HL-60 (cell line): Measurements from ENCODE around the gene DYSF.

Experiments used
- DNase-seq, 2 experiments: peaks; one replicate each; pipeline ENCODE4 v3.0.0-alpha.2; 2010 to 2020; ENCODE audit warnings: low read depth in 1 of 2, low spot score in 1 of 2
- H3K27ac ChIP-seq: fragments of 250-450 bp; sonication (Bioruptor Pico); replicated peaks from 2 replicates; pipeline ENCODE4 v1.5.1; 2020; ENCODE audit warnings: mild to moderate bottlenecking, moderate library complexity
- H3K27me3 ChIP-seq: fragments of 250-450 bp; sonication (Bioruptor Pico); 2 replicates; pipeline ENCODE4 v1.5.1; 2021; ENCODE audit warnings: mild to moderate bottlenecking, moderate library complexity; ENCODE audit not compliant: insufficient read depth, poor library complexity, severe bottlenecking
- H3K4me3 ChIP-seq: replicated peaks from 2 replicates; pipeline ENCODE4 v1.5.1; 2011; ENCODE audit warnings: mild to moderate bottlenecking, control low read depth, low read length; ENCODE audit not compliant: insufficient read depth
- GABPA ChIP-seq: IDR thresholded peaks from 2 replicates; pipeline ENCODE4 v1.6.1; 2012; ENCODE audit warnings: low read depth
- POLR2AphosphoS5 ChIP-seq: IDR thresholded peaks from 2 replicates; pipeline ENCODE4 v1.6.1; 2012; ENCODE audit warnings: low read depth
- SPI1 ChIP-seq: IDR thresholded peaks from 2 replicates; pipeline ENCODE4 v1.6.1; 2012; ENCODE audit warnings: low read depth, mild to moderate bottlenecking, borderline replicate concordance
- TF ChIP-seq, protein P1 (sequence below): IDR thresholded peaks from 2 replicates; pipeline ENCODE4 v1.6.1; 2012; ENCODE audit warnings: low read depth; ENCODE audit not compliant: insufficient replicate concordance
- TF ChIP-seq, protein P2 (sequence below): IDR thresholded peaks from one replicate; pipeline ENCODE4 v1.5.1; 2011; ENCODE audit warnings: low read length, control low read depth, inconsistent platforms; ENCODE audit not compliant: insufficient read depth

The DYSF gene

DNA sequence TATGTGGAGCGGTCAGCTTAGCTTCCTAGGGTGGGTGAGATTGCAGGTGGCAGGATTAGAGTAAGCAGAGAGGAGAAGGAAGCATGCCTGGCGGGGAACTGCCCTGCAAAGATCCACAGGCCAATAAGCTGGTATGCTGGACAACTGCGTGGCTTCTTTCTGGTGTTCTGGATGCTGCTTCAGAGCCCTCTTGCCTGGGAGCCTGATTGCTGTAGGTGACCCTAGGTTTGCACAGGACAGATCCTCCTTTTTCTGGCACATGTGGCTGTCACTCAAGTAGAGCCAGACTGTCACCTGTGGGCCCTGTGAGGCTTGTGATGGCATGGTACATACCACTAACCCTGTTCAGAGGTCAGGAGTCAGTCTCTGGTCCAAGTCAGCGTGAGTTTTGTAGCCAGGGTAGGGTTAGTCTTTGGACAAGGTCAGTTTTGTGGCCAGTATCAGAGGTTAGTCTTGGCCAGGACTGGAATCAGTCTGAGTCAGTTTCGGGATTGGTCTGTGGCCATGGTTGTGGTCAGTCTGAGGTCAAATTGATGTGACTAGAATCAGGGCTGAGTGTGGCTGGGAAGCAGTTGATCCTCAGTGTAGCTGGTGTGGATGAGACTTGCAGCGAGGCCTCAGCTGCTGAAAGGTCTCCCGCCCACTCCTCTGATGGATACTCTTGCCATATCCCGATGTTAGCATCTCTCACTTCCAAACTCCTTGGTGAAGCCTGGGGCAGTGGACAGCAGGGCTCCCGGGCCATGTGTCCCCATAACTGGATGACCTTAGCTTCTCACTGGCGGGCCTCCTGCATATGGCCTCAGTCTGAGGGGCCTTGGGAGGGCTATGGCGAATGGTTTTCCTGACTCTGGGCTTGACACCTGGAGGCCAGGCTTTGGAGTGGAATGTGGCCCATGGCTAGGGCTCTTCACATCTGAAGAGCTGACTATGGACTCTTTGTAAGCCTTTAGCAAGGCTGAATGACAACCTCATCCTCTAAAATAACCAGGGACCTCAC is 260.5 kb downstream of the DYSF start:
- DNase-seq: no peak
- TF ChIP-seq GABPA: no peak
- TF ChIP-seq, protein P1, sequence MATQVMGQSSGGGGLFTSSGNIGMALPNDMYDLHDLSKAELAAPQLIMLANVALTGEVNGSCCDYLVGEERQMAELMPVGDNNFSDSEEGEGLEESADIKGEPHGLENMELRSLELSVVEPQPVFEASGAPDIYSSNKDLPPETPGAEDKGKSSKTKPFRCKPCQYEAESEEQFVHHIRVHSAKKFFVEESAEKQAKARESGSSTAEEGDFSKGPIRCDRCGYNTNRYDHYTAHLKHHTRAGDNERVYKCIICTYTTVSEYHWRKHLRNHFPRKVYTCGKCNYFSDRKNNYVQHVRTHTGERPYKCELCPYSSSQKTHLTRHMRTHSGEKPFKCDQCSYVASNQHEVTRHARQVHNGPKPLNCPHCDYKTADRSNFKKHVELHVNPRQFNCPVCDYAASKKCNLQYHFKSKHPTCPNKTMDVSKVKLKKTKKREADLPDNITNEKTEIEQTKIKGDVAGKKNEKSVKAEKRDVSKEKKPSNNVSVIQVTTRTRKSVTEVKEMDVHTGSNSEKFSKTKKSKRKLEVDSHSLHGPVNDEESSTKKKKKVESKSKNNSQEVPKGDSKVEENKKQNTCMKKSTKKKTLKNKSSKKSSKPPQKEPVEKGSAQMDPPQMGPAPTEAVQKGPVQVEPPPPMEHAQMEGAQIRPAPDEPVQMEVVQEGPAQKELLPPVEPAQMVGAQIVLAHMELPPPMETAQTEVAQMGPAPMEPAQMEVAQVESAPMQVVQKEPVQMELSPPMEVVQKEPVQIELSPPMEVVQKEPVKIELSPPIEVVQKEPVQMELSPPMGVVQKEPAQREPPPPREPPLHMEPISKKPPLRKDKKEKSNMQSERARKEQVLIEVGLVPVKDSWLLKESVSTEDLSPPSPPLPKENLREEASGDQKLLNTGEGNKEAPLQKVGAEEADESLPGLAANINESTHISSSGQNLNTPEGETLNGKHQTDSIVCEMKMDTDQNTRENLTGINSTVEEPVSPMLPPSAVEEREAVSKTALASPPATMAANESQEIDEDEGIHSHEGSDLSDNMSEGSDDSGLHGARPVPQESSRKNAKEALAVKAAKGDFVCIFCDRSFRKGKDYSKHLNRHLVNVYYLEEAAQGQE: no peak
- no peak for TF ChIP-seq SPI1
- TF ChIP-seq POLR2AphosphoS5: no peak
- TF ChIP-seq, protein P2, sequence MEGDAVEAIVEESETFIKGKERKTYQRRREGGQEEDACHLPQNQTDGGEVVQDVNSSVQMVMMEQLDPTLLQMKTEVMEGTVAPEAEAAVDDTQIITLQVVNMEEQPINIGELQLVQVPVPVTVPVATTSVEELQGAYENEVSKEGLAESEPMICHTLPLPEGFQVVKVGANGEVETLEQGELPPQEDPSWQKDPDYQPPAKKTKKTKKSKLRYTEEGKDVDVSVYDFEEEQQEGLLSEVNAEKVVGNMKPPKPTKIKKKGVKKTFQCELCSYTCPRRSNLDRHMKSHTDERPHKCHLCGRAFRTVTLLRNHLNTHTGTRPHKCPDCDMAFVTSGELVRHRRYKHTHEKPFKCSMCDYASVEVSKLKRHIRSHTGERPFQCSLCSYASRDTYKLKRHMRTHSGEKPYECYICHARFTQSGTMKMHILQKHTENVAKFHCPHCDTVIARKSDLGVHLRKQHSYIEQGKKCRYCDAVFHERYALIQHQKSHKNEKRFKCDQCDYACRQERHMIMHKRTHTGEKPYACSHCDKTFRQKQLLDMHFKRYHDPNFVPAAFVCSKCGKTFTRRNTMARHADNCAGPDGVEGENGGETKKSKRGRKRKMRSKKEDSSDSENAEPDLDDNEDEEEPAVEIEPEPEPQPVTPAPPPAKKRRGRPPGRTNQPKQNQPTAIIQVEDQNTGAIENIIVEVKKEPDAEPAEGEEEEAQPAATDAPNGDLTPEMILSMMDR: no peak
- H3K27ac ChIP-seq: no peak overlapping the region
- no peaks in the 10 kb centered on the region for H3K27me3 ChIP-seq
- H3K4me3 ChIP-seq: no peak overlapping the region

DNA sequence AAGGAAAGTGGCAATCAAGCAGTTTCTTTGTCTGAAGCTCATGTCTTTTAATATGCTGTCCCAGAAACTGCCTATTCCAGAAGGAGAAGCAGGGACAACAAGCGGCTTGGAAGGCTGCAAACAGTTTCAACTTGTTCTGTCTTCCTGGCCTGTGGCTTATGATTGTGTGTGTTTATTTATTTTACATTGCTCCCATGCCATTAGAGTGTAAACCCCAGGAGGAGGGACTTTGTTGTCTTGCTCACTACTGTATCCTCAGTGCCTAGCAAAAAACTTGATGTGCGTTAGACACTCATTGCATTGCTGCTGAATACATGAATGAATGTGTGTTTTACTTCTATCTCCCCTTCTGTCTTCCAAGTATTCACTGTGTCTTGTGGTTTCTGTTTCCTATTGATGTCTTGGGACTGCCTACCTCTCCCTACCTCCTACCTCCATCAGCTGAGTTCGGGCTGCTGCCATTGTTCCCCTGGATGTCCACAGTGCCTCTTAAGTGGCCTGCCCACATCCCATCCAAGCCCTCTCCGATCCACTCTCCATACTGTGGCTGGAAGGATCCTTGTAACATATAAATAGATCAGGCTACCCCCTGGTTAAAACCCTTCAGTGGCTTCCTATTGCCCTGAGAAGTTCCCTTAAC is 261.4 kb downstream of the DYSF start:
- no peak for TF ChIP-seq SPI1
- TF ChIP-seq, protein P1: no peak
- no peak for TF ChIP-seq GABPA
- no peak for TF ChIP-seq POLR2AphosphoS5
- TF ChIP-seq, protein P2: no peak
- Histone ChIP-seq H3K27ac (no peak overlapping the region), H3K27me3 (no peaks in the 10 kb centered on the region), H3K4me3 (no peak overlapping the region)
- no peak for DNase-seq

DNA sequence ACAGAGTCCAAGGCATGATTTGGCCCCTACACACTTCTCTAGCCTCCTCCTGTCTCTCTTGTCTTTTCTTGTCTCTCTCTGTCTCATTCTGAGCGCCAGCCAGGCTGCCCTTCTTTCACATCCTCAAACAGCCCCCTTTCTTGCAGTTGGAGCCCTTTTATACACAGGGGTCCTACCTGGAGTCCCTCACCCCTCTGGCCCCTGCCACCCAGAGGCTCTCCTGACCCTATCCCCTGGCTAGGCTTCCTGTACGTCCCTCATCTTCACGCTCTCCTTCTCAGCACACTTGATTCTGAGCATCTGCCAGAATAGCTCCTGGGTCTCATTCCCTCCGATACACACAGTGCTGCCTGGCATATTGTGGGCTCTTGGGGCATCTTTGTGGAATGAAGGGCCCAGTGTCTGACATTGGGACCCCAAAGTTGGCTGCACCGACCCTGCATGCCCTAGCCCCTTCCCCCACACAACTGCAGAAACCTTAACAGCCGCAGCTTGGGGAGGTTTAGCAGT is 261.9 kb downstream of the DYSF start:
- DNase-seq: no peak

More for the DNA sequence above, 261.9 kb downstream of the DYSF start:
- H3K27ac ChIP-seq: no peak overlapping the region
- H3K4me3 ChIP-seq: no peak overlapping the region
- H3K27me3 ChIP-seq: no peaks in the 10 kb centered on the region
- TF ChIP-seq, protein P1: no peak
- TF ChIP-seq, protein P2: no peak
- TF ChIP-seq POLR2AphosphoS5 (no peak), GABPA (no peak), SPI1 (no peak)
